HG02678 (cell line): ENCODE data around the gene NR2C2.
A peak's percentile ranks its signal among the peaks of the same experiment; 100 is the strongest.

Source experiments
- ATAC-seq: cut with Tn5 transposase; IDR thresholded peaks from one replicate; pipeline ENCODE4 v1.9.1; 2021; ENCODE audit warnings: mild to moderate bottlenecking, moderate library complexity; ENCODE audit not compliant: unreplicated experiment

Gene NR2C2

GRCh38 chr3:15015456-15015855 lies 68.1 kb downstream of the NR2C2 start:
- ATAC-seq = no peak

- no peak for ATAC-seq
Observed at GRCh38 chr3:15017191-15017590, 69.8 kb downstream of the NR2C2 start.

DNA sequence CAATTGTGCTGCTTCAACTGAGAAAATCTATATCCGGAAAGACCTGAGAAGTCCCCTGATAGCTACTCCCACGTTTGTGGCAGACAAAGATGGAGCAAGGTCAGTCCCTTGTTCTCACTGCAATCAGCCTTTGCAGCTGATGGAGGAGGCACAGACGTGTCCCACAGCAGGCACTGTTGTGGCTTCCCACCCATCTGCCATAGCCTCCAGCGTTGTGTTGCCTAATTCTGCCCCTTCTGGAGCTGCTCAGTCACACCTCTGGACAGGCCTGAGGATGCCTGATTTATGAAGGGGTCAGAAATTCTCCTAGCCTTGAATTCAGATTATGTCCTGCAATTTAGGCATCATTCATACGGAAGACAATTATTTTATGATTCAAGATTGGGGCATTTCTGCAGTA lies 75.9 kb downstream of the NR2C2 start:
- ATAC-seq = no peak

DNA sequence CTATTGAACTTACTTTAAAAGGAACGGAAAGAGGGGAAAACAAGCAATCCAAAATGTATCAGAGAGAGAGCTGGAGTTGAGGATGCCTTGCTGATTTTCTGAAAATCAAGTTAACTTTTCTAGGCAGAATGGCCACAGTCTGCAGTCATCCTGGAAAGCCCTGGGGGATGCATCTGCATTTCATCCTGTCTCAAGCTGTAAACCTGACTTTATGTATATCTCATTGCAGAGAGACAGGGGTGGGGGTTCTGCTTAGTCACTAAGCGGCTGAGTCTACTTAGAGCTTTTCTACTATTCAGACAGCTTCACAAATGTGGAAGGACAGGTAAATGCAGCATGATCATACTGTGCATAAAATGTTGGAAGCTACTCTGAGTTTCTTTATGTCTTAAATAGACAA lies 76.3 kb downstream of the NR2C2 start:
- no peak for ATAC-seq

- ATAC-seq = no peak
Observed at GRCh38 chr3:15029625-15030024, 82.2 kb downstream of the NR2C2 start.

DNA sequence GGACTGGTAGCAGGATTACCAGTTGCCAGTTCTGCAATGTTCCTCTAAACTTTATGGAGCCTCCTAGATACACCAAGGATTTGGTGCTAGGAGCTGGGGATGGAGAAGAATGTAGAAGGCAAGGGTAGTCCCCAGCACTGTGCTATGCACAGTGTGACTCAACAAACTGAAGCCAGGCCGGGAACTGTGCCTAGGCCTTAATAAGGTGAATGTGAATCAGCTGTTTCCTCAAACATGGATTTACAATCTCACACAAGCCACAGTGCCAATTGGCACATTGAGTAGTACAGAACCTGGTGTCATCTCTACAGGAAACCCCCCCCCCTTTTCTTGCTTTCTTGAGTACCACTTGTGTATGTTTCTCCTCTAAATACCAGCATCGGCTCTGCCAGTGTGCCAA lies 85.3 kb downstream of the NR2C2 start:
- ATAC-seq = no peak

DNA sequence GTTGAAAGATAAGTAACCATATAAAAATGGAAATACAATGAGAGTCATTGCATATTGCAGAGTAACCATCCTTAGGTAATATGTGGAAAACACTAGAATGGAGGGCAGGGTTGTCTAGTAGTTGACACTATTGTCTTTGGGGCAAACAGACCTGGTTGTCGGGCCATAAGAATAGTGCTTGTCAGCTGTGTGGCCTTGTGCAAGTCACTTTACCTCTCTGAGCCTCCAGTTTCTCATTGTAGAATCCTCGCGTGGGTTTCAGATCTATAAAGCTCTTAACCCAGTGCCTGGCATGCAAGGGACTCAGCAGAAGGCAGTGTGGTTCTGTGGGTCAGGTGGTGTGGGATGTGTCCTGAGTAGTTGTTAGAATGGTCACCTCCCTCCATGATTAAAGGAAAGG lies 85.7 kb downstream of the NR2C2 start:
- no peak for ATAC-seq

GRCh38 chr3:15038306-15038705 lies 90.9 kb downstream of the NR2C2 start:
- ATAC-seq = no peak

GRCh38 chr3:15040844-15041243 lies 93.5 kb downstream of the NR2C2 start:
- ATAC-seq = no peak

DNA sequence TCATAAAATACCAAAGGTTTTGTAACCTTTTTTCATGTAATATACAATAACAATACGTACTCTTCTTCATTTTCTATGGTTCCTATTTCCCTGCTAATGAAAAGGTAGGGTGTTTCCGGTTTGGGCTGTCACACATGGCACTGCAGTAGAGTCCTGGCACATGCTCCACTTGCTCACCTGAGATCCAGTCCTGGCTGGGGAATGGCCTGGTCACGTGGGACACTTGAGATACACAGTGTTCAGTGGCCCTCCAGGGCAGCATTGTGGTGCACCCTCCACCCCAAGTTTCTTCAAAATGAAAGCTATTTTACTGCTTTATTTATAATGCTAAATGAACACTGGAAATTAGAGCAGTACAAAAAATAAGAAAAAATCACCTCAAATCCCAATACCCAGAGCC lies 94.6 kb downstream of the NR2C2 start:
- no peak for ATAC-seq

DNA sequence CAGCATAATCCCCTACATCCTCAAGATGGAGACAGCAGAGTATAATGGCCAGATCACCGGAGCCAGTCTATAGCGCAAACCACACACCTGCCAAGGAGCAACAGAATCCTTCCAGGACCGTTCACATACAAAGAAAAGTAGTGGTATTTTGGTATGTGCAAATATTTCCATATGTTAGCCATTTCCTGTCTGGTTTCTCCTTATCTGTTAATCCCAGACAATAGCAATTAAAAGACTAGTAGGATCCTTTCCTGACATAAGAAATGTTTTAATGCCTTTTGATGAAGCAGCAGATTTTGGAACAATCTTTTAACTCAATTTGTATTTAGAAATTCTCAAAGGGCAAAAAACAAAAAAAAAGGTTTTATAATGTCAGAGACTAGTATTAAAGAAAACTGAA lies 95.6 kb downstream of the NR2C2 start:
- ATAC-seq = no peak

DNA sequence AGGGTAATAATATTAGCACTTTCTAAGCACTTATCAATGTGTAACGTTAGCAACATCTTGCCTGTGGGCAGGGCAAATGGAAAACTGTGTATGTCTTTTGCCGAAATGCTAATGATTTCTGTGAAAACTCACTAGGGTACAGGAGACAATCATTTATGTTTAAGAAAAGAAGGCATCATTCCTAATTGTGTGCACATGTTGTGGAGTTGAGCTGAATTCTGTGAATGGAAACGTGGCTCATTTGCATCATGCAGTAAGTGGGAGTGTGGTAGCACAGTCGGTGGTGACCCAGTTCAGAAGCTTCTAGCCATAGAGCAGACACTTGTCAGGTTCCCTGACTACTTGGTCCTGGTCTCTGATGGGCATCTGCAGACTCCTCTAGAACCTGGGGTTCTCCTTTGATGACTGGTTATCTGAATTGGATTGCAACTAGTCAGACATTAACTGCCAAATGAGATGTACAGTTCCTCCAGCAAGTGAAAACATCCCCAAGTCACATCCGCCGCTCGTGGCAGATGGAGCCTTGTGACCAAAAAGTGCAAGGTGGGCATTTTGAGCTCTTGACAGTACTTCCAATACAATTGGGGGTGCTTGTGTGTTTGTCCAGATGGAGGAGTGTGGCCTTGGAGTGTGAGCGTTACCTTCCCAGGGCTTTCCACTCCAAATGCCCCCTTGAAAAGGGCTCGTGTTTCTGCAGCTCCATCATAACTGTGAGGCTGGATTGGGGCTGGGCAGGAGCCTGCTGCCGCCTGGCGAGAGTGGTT lies 96.2 kb downstream of the NR2C2 start:
- no peak for ATAC-seq

GRCh38 chr3:15044326-15044725 lies 96.9 kb downstream of the NR2C2 start:
- no peak for ATAC-seq

GRCh38 chr3:15045667-15046066 lies 98.3 kb downstream of the NR2C2 start:
- ATAC-seq = no peak

DNA sequence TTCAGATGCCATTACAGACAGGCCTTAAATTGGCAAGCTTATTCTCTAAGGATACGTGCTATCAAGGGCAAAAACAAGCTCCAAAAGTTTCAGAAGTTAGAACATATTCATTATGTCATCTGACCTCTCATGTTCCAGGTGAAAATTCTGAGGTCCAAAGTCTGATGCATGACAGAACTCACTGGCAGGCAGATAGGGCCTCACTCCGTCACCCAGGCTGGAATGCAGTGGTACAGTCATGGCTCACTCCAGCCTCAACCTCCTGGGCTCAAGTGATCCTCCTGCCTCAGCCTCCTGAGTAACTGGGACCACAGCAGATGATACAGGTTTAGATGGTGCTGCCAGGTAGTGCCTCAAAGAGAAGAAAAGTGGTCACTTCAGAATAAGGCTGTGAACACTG lies 102.2 kb downstream of the NR2C2 start:
- ATAC-seq = no peak

- ATAC-seq = peak; percentile 90
Observed at GRCh38 chr3:15050405-15051092, 103.2 kb downstream of the NR2C2 start.

- peak; percentile 44 for ATAC-seq
Observed at GRCh38 chr3:15051531-15051930, 104.1 kb downstream of the NR2C2 start.

GRCh38 chr3:15052335-15053242 lies 105.2 kb downstream of the NR2C2 start:
- ATAC-seq = no peak

DNA sequence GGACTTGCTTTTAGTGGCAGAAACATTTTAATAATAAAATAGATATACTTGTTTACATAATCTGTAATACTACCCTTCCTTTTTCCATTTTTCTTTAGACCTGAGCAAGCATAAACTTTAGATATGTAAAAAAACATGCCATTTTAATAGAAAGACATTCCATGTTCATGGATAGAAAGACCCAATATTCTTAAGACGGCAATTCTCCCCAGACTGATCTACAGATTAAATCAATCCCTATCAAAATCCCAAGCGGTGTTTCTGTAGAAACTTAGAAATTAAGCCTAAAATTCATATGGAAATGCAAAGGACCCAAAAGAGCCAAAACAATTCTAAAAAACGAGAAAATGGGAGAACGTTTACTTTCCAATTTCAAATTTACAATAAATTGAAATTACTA lies 106.2 kb downstream of the NR2C2 start:
- ATAC-seq = no peak

- ATAC-seq = peak; percentile 35
Observed at GRCh38 chr3:15055019-15055557, 107.7 kb downstream of the NR2C2 start.

- no peak for ATAC-seq
Observed at GRCh38 chr3:15056676-15057404, 109.5 kb downstream of the NR2C2 start.
